CD4-positive, alpha-beta T cell (primary cell): Measurements from ENCODE around the gene SNX14. TPM values are rescaled to one million over a fixed set of nuclear protein-coding genes. Genes with fewer than 3 reads are reported as not detected.

ENCODE experiments used
- ATAC-seq: fragments of 200-7000 bp; cut with Tn5 transposase; one replicate; pipeline ENCODE4 v1.10.0; 2022; ENCODE audit warnings: mild to moderate bottlenecking; ENCODE audit not compliant: poor library complexity
- CTCF ChIA-PET: fragments of 350-600 bp; sonication (Branson Sonifier 250); formaldehyde crosslinking; loops from one replicate; lab custom pipeline; 2021; ENCODE audit warnings: antibody characterized with exemption, inconsistent platforms; lab: Charles Lee
- POLR2A ChIA-PET: fragments of 350-600 bp; sonication (Branson Sonifier 250); formaldehyde crosslinking; loops from one replicate; lab custom pipeline; 2021; ENCODE audit warnings: antibody characterized with exemption, inconsistent platforms; lab: Charles Lee
- DNase-seq, 14 experiments: peaks; one replicate each; pipeline ENCODE4 v3.0.0-alpha.2; 2013 to 2020; ENCODE audit warnings: mixed read lengths in 2 of 14
- H3K27ac ChIP-seq, 2 donors: one replicate each; pipeline versions ENCODE4 v1.5.1 to v1.7.0; 2013; ENCODE audit warnings: low read length in 2 of 2, low read depth in 1 of 2, mild to moderate bottlenecking in 1 of 2
- H3K27me3 ChIP-seq, 2 experiments: 1 replicate in 1 of 2; 2 replicates in 1 of 2; pipeline versions ENCODE4 v1.6.1 to v1.7.0; 2013; ENCODE audit warnings: low read length in 2 of 2, control low read depth in 1 of 2, mild to moderate bottlenecking in 1 of 2, moderate library complexity in 1 of 2; ENCODE audit not compliant: insufficient read depth in 2 of 2, control insufficient read depth in 1 of 2
- H3K36me3 ChIP-seq: one replicate; pipeline ENCODE4 v1.6.1; 2013; ENCODE audit warnings: low read length, control low read depth; ENCODE audit not compliant: insufficient read depth
- H3K4me1 ChIP-seq: one replicate; pipeline ENCODE4 v1.6.1; 2013; ENCODE audit warnings: low read length, control low read depth; ENCODE audit not compliant: insufficient read depth
- H3K4me3 ChIP-seq: one replicate; pipeline ENCODE4 v1.5.1; 2013; ENCODE audit warnings: mild to moderate bottlenecking, low read length, moderate library complexity
- H3K9me3 ChIP-seq, 2 experiments: 1 replicate in 1 of 2; 2 replicates in 1 of 2; pipeline versions ENCODE4 v1.6.1 to v1.7.0; 2013; ENCODE audit warnings: low read length in 2 of 2, mild to moderate bottlenecking in 2 of 2, control low read depth in 1 of 2, moderate library complexity in 1 of 2; ENCODE audit not compliant: control insufficient read depth in 1 of 2, insufficient read depth in 1 of 2
- H3K27ac Mint-ChIP-seq: one replicate; pipeline ENCODE4 v1.8.0; 2020; ENCODE audit warnings: mixed read lengths
- H3K27me3 Mint-ChIP-seq: one replicate; pipeline ENCODE4 v1.8.0; 2021; ENCODE audit warnings: mixed read lengths
- H3K36me3 Mint-ChIP-seq: one replicate; pipeline ENCODE4 v1.8.0; 2021; ENCODE audit warnings: low read depth, mixed read lengths
- H3K4me1 Mint-ChIP-seq: one replicate; pipeline ENCODE4 v1.8.0; 2021; ENCODE audit warnings: low read depth, mixed read lengths
- H3K4me3 Mint-ChIP-seq: one replicate; pipeline ENCODE4 v1.8.0; 2020; ENCODE audit warnings: mild to moderate bottlenecking, mixed read lengths
- H3K9me3 Mint-ChIP-seq: one replicate; pipeline ENCODE4 v1.8.0; 2020; ENCODE audit warnings: mixed read lengths
- intact Hi-C, 2 experiments: fragments of 100-400 bp; cut with DNase I in 1 of 2; cut with micrococcal nuclease in 1 of 2; formaldehyde crosslinking; loops; one replicate each; pipeline versions ENCODE4 v1.15.1 to v1.9.0; 2023 to 2025; cut with DNase I, micrococcal nuclease
- total RNA-seq, 174 experiments: library from RNA in 2 of 174; stranded (reverse) in 2 of 174; gene quantifications; one replicate each; pipeline ENCODE4 v1.2.3 and lab custom pipeline; 2021 to 2026
- TF ChIP-seq, protein P1 (sequence below): fragments of 200-600 bp; IDR thresholded peaks from one replicate; pipeline ENCODE4 v1.8.0; 2022; ENCODE audit warnings: antibody characterized with exemption, mild to moderate bottlenecking

Gene SNX14
- total RNA-seq, 2 experiments from 2014 or later: 30.8 to 31.5 TPM

DNA sequence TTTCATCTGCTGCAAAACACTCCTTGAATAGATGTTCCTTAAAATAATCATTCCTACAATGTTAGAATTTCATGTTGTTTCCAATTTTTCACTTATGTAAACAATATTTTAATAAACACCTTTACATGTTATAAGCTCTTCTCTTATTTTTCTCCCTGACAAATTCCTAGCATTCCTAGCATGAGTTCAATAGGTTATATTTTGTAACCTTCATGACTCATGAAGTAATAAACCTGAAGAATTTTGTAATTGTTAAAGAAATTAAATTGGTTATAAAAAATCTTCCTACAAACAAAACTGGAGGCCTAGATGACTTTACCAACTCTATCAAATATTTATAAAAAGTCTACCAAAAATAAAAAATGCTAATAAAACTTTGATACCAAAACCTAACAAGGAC lies 77.5 kb downstream of the SNX14 start:
- ATAC-seq: no peak
- Histone ChIP-seq H3K4me1 (no peaks in the 10 kb centered on the region), H3K27me3 (no peaks in the 10 kb centered on the region), H3K27ac (no peak overlapping the region), H3K9me3 (no peaks in the 10 kb centered on the region), H3K4me3 (no peak overlapping the region), H3K36me3 (peaks cover 41% of the 10 kb centered on the region)
- POLR2A ChIA-PET: no interaction called here
- intact Hi-C loops: no loop called here
- Mint-ChIP-seq H3K27ac (no peak overlapping the region), H3K9me3 (no peaks in the 10 kb centered on the region), H3K36me3 (peaks cover 79% of the 10 kb centered on the region), H3K4me1 (no peaks in the 10 kb centered on the region), H3K4me3 (no peak overlapping the region), H3K27me3 (no peaks in the 10 kb centered on the region)
- CTCF ChIA-PET: no interaction called here
- DNase-seq: no peak
- TF ChIP-seq, protein P1, sequence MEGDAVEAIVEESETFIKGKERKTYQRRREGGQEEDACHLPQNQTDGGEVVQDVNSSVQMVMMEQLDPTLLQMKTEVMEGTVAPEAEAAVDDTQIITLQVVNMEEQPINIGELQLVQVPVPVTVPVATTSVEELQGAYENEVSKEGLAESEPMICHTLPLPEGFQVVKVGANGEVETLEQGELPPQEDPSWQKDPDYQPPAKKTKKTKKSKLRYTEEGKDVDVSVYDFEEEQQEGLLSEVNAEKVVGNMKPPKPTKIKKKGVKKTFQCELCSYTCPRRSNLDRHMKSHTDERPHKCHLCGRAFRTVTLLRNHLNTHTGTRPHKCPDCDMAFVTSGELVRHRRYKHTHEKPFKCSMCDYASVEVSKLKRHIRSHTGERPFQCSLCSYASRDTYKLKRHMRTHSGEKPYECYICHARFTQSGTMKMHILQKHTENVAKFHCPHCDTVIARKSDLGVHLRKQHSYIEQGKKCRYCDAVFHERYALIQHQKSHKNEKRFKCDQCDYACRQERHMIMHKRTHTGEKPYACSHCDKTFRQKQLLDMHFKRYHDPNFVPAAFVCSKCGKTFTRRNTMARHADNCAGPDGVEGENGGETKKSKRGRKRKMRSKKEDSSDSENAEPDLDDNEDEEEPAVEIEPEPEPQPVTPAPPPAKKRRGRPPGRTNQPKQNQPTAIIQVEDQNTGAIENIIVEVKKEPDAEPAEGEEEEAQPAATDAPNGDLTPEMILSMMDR: no peak

- intact Hi-C loops: no loop called here
- H3K36me3 ChIP-seq: peaks cover 18% of the 10 kb centered on the region
- H3K36me3 Mint-ChIP-seq: peaks cover 85% of the 10 kb centered on the region
These were observed 87.1 kb downstream of the SNX14 start for GRCh38 chr6:85506441-85507093.

DNA sequence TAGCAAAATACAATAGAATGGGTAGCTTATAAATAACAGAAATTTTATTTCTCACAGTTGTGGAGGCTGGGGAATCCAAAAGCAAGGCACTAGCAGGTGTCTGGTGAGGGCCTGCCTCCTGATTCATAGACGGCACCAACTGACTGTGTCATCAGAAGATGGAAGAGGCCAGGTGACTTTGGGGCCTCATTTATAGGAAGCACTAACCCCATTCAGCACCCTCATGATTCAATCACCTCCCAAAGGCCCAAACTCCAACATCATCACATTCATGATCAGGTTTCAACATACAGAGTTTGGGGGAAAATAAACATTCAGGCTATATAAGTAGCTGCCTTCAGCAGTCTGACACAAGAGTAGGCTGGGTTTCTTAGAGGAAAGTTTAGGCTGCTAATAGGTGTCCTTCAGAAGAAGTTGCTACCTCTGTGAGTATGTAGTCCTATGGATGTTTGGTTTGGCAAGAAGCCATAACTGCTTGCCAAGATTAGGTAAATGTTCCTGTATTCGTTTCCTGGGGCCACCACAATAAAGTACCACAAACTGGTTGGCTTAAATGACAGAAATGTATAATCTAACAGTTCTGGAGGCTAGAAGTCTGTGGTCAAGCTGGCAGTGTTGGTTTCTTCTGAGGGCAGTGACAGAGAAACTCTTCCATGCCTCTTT lies 94.9 kb downstream of the SNX14 start:
- Mint-ChIP-seq H3K36me3 (peaks cover 25% of the 10 kb centered on the region), H3K27ac (no peak overlapping the region), H3K9me3 (peaks cover 5% of the 10 kb centered on the region), H3K4me1 (peaks cover 13% of the 10 kb centered on the region), H3K27me3 (no peaks in the 10 kb centered on the region), H3K4me3 (no peak overlapping the region)
- TF ChIP-seq, protein P1: no peak
- H3K9me3 ChIP-seq: peaks cover 0 to 9% of the 10 kb centered on the region in 2 experiments
- no peak for ATAC-seq
- H3K27ac ChIP-seq: no peak overlapping the region
- H3K4me3 ChIP-seq: no peak overlapping the region
- peaks cover 7% of the 10 kb centered on the region for H3K4me1 ChIP-seq
- intact Hi-C loops: no loop called here
- ChIA-PET POLR2A (interaction anchor here (0.6 kb wide), 1 partner anchor 42 kb away, joined by 3 read pairs; no protein-coding TSS in a partner anchor), CTCF (interaction anchor here (1.2 kb wide), 1 partner anchor 22 kb away, joined by 3 read pairs; no protein-coding TSS in a partner anchor)
- peak in 2 of 14 experiments; percentile 5 to 14 for DNase-seq
- H3K36me3 ChIP-seq: no peaks in the 10 kb centered on the region
- no peaks in the 10 kb centered on the region for H3K27me3 ChIP-seq

More at GRCh38 chr6:85506441-85507093, 87.1 kb downstream of the SNX14 start:
- Mint-ChIP-seq H3K4me1 (no peaks in the 10 kb centered on the region), H3K27me3 (no peaks in the 10 kb centered on the region), H3K27ac (no peak overlapping the region), H3K4me3 (no peak overlapping the region), H3K9me3 (no peaks in the 10 kb centered on the region)
- ChIA-PET POLR2A (no interaction called here), CTCF (interaction anchor here (0.9 kb wide), 1 partner anchor 24 kb away, joined by 4 read pairs; no protein-coding TSS in a partner anchor)
- DNase-seq (no peak), ATAC-seq (no peak)
- no peak overlapping the region for H3K4me3 ChIP-seq
- H3K27ac ChIP-seq: no peak overlapping the region
- TF ChIP-seq, protein P1: no peak
- H3K9me3 ChIP-seq: no peaks in the 10 kb centered on the region
- no peaks in the 10 kb centered on the region for H3K27me3 ChIP-seq
- no peaks in the 10 kb centered on the region for H3K4me1 ChIP-seq
